Lung (tissue), 12 donors: ENCODE data around the gene RHOT2. TPM values are rescaled to one million over a fixed set of nuclear protein-coding genes. Genes with fewer than 3 reads are reported as not detected.

Experiments used
- ATAC-seq: fragments of 200-7000 bp; cut with Tn5 transposase; one replicate; pipeline ENCODE4 v1.9.1; 2020; ENCODE audit warnings: moderate number of reproducible peaks; ENCODE audit not compliant: insufficient read depth, low FRiP score
- DNase-seq, 3 donors: peaks; one replicate each; pipeline ENCODE4 v3.0.0-alpha.2; 2013 to 2017
- H3K27ac ChIP-seq, 2 donors: one replicate each; pipeline ENCODE4 v1.5.1; 2013; ENCODE audit warnings: mild to moderate bottlenecking in 2 of 2, moderate library complexity in 2 of 2, control low read depth in 1 of 2, inconsistent platforms in 1 of 2, low read depth in 1 of 2, low read length in 1 of 2
- H3K27me3 ChIP-seq, 3 donors: one replicate each; pipeline ENCODE4 v1.5.1; 2013; ENCODE audit warnings: low read length in 2 of 3; ENCODE audit not compliant: control insufficient read depth in 3 of 3, insufficient read depth in 3 of 3
- H3K36me3 ChIP-seq, 4 donors: one replicate each; pipeline ENCODE4 v1.5.1; 2013; ENCODE audit warnings: low read length in 4 of 4, mild to moderate bottlenecking in 1 of 4, moderate library complexity in 1 of 4; ENCODE audit not compliant: control insufficient read depth in 4 of 4, insufficient read depth in 4 of 4
- H3K4me1 ChIP-seq, 5 donors: one replicate each; pipeline ENCODE4 v1.5.1; 2013; ENCODE audit warnings: low read length in 5 of 5, mild to moderate bottlenecking in 2 of 5, moderate library complexity in 1 of 5; ENCODE audit not compliant: control insufficient read depth in 5 of 5, insufficient read depth in 5 of 5
- H3K4me3 ChIP-seq: one replicate; pipeline ENCODE4 v1.5.1; 2013; ENCODE audit warnings: mild to moderate bottlenecking, control low read depth, moderate library complexity
- H3K9ac ChIP-seq, 2 donors: one replicate each; pipeline ENCODE4 v1.5.1; 2013; ENCODE audit warnings: low read length in 2 of 2, control low read depth in 1 of 2; ENCODE audit not compliant: insufficient read depth in 1 of 2
- H3K9me3 ChIP-seq, 4 donors: one replicate each; pipeline ENCODE4 v1.5.1; 2013; ENCODE audit warnings: low read length in 3 of 4, mild to moderate bottlenecking in 1 of 4, moderate library complexity in 1 of 4; ENCODE audit not compliant: control insufficient read depth in 4 of 4, insufficient read depth in 3 of 4
- WGBS, 2 donors: extraction: QIAGEN DNeasy Blood & Tissue Kit; methylation state at CpG; one replicate each; pipeline ENCODE4 v1.1.7; 2013; 5-methylcytosine and 5-hydroxymethylcytosine counted together
- polyA plus RNA-seq, 2 donors: library from polyadenylated mRNA; stranded (reverse); fragments of 200-250 nt; gene quantifications; one replicate each; pipeline ENCODE4 v1.2.1, GENCODE V29; 2013
- total RNA-seq, 2 donors: library from RNA; depleted of rRNA in 1 of 2; stranded (reverse); fragments of >200 nt in 1 of 2; gene quantifications; one replicate each; pipeline ENCODE4 v1.2.1, GENCODE V29; 2014 to 2021
- TF ChIP-seq, protein P1 (sequence below): IDR thresholded peaks from 2 replicates; pipeline ENCODE4 v1.5.1; 2012; ENCODE audit warnings: mild to moderate bottlenecking; ENCODE audit errors: control extremely low read depth, extremely low read depth
- donor health status: control.
- donor health status: control.
- donor health status: Bipolar disorder and iron deficiency.
- donor health status: healthy.
- donor health status: DM: yes; HTN: yes; CAD: no.

The RHOT2 gene
- total and polyA plus RNA-seq, 4 donors, result 40.5 to 121 (median 115) TPM

DNA sequence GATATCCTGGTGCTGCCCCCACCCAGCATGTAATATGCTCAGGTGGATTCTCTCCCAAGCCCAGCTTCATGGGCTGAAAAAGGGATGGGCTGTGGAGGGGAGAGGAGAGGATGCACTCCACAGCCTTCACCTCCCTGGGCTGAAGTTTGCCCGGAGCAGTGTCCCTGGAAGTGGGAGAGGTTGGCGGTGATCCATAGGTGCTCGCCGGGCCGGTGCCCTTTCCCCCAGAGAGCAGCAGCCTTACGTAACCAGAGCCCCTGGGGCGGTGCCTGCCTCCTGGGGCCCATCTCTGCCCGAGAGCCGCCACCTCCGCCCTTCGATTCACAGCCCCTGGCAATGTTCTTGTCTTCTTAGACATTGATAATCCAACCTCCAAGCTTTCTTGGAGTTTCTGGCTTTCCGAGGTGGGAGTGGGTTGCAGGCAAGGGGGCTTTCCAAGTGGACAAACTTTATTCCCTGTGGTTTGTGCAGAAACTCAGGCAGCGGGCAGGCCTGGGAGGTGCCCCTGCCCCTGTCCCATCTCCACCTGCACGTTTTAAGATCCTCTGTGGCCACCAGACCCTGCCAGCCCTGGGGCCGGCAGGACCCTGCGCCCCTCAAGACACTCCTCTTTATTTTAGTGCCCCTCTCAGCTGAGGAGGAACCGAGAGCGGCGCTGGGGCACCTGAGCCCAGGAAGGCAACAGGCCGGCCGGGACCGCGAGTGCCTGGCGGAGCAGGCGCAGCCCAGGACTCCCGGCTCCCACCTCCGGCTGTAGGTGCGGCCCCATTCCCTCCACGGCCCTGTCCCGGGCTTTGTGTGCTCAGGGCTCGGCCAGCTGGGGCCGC, 21.9 kb upstream of the RHOT2 start:
- Histone ChIP-seq H3K27ac (peak overlapping the region in 1 of 2 donors; percentile 50), H3K9me3 (no peaks in the 10 kb centered on the region), H3K4me3 (no peak overlapping the region), H3K9ac (no peak overlapping the region), H3K36me3 (peaks cover 0 to 2% (median 0%) of the 10 kb centered on the region in 4 donors), H3K4me1 (peaks cover 0 to 35% (median 8%) of the 10 kb centered on the region in 5 donors), H3K27me3 (peaks cover 0 to 3% (median 0%) of the 10 kb centered on the region in 3 donors)
- DNase-seq (no peak), ATAC-seq (no peak)
- TF ChIP-seq, protein P1, sequence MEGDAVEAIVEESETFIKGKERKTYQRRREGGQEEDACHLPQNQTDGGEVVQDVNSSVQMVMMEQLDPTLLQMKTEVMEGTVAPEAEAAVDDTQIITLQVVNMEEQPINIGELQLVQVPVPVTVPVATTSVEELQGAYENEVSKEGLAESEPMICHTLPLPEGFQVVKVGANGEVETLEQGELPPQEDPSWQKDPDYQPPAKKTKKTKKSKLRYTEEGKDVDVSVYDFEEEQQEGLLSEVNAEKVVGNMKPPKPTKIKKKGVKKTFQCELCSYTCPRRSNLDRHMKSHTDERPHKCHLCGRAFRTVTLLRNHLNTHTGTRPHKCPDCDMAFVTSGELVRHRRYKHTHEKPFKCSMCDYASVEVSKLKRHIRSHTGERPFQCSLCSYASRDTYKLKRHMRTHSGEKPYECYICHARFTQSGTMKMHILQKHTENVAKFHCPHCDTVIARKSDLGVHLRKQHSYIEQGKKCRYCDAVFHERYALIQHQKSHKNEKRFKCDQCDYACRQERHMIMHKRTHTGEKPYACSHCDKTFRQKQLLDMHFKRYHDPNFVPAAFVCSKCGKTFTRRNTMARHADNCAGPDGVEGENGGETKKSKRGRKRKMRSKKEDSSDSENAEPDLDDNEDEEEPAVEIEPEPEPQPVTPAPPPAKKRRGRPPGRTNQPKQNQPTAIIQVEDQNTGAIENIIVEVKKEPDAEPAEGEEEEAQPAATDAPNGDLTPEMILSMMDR, result no peak
- WGBS, 2 donors, result 76 to 85% methylated on average over 31 to 32 of the region's 32 CpGs

DNA sequence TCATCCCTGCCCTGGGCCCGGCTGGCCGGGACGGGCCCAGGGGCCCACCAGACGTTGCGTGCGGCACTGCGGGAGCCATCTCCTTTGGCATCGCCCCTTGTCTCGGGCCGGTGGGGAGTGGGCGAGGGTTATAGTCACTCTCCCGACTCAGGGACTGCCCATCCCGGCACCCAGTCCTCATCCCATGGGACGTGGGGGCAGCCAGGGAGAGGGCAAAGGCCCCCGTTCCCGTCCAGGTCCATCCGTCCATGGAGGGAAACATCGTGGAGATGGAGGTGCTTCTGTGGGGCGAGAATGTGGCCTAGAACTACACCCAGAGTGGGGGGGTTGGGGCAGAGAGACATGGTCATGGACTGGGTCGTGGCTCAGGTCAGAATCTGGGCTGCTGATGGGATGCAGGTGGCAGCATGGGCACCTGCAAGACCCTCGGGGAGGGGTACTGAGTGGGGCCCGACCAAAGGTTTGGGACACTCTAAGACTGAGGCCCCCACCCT, 21.2 kb upstream of the RHOT2 start:
- no peak overlapping the region for H3K4me3 ChIP-seq
- H3K4me1 ChIP-seq, result peaks cover 0 to 31% (median 8%) of the 10 kb centered on the region in 5 donors
- no peaks in the 10 kb centered on the region for H3K9me3 ChIP-seq
- H3K9ac ChIP-seq, result no peak overlapping the region
- ATAC-seq (no peak), DNase-seq (no peak)
- H3K27me3 ChIP-seq, result peaks cover 0 to 3% (median 0%) of the 10 kb centered on the region in 3 donors
- H3K27ac ChIP-seq, result peak overlapping the region in 1 of 2 donors; percentile 50
- 87 to 91% methylated on average over 22 of the region's 22 CpGs for WGBS, 2 donors
- peaks cover 0 to 4% (median under 1%) of the 10 kb centered on the region in 4 donors for H3K36me3 ChIP-seq
- TF ChIP-seq, protein P1, result no peak

DNA sequence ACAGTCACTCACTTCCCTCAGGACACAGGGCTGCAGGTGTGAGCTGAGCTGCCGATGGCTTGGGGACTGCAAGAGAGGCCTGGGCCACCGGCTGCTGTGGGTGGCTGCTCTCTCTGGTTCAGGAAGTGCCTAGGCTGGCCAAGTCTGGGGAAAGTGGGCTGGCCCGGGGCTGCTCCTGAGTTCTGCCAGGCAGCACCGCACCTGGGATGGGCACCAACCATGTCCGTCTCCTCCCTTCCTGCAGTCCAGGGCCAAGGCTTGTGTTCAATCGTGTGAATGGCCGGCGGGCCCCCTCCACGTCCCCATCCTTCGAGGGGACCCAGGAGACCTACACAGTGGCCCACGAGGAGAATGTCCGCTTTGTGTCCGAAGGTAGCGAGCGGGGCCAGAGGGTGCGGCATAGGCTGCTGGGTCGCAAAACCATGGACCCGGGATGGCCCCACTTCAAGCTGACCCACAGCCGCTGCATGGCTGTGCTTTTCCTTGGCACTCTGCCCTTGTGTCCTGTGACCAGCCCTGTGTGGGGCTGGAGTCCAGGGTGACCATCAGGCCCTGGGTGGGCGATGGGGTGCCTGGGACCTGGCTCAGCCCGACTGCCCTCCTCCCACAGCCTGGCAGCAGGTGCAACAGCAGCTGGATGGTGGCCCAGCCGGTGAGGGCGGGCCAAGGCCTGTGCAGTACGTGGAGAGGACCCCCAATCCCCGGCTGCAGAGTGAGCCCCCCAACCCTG, 20.6 kb upstream of the RHOT2 start:
- Histone ChIP-seq H3K27me3 (peaks cover 0 to 3% (median 0%) of the 10 kb centered on the region in 3 donors), H3K9ac (no peak overlapping the region), H3K27ac (peak overlapping the region in 1 of 2 donors; percentile 20), H3K9me3 (no peaks in the 10 kb centered on the region), H3K4me1 (peaks cover 0 to 30% (median 8%) of the 10 kb centered on the region in 5 donors), H3K36me3 (peaks cover 0 to 7% (median under 1%) of the 10 kb centered on the region in 4 donors), H3K4me3 (no peak overlapping the region)
- TF ChIP-seq, protein P1, result no peak
- ATAC-seq (no peak), DNase-seq (no peak)
- WGBS, 2 donors, result 85 to 86% methylated on average over 25 of the region's 25 CpGs
